ENCODE results near the gene ING3.

- TF ChIP-seq POLR2AphosphoS5 (IDR thresholded peaks at IDR 0.05; ENCODE audit: low read depth, low read length) (no peak), SIN3A (IDR thresholded peaks at IDR 0.05; ENCODE audit: borderline replicate concordance, low read depth, low read length) (no peak), MAX (IDR thresholded peaks at IDR 0.05; ENCODE audit: low read depth) (no peak), CTCF (IDR thresholded peaks at IDR 0.05) (no peak), ZBTB33 (IDR thresholded peaks at IDR 0.05; ENCODE audit: borderline replicate concordance, low read depth) (no peak), RCOR1 (IDR thresholded peaks at IDR 0.05; ENCODE audit: low read length) (no peak), REST (IDR thresholded peaks at IDR 0.05; ENCODE audit: low read depth, low read length) (no peak), EZH2phosphoT487 (IDR thresholded peaks at IDR 0.05; ENCODE audit: borderline replicate concordance, low read depth) (no peak), GABPA (IDR thresholded peaks at IDR 0.05; ENCODE audit: low read depth) (no peak), EP300 (IDR thresholded peaks at IDR 0.05; ENCODE audit: borderline replicate concordance in 1 of 2, low read depth in 1 of 2, low read length in 1 of 2) (no peak), USF1 (IDR thresholded peaks at IDR 0.05; ENCODE audit: borderline replicate concordance, low read depth) (no peak), MXI1 (IDR thresholded peaks at IDR 0.05; ENCODE audit: low read depth, low read length) (no peak)
Observed at GRCh38 chr7:120987280-120987679, 36.7 kb downstream of the ING3 start.

Data from SK-N-SH (cell line).